Fibroblast of lung (primary cell): ENCODE measurements around the gene THAP7.

ENCODE experiments used
- EZH2 ChIP-seq: IDR thresholded peaks from 2 replicates; pipeline ENCODE4 v1.5.1; 2012; ENCODE audit warnings: low read length, control low read depth, mild to moderate bottlenecking; ENCODE audit errors: missing control alignments
- TF ChIP-seq, protein P1 (sequence below), 2 donors: IDR thresholded peaks in 1 of 2; conservative IDR thresholded peaks in 1 of 2; 1 replicate in 1 of 2; 2 replicates in 1 of 2; pipeline ENCODE4 v1.5.1; 2011 to 2012; ENCODE audit warnings: low read length in 2 of 2, control low read depth in 1 of 2, inconsistent platforms in 1 of 2, low read depth in 1 of 2, mild to moderate bottlenecking in 1 of 2

DNA sequence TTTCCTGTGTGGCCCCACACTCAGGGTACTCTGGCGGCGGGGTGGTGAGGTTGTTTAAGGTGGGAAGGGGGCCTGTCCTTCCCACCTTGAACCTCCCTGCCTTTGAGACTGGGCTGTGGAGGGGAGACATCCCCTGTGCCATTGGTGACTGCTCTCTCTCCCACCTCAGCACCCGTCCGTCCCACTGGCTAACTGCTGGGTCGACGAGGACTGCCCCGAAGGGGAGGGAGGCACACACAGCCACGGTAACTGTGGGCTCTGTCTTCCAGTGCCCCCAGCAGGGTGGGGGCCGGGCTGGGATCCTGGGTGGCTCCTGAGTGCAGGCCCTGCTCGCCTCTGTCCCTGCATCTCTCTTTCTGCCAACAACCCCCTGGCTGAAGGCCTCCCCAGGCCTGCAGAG lies 20.6 kb upstream of the THAP7 start:
- TF ChIP-seq, protein P1, sequence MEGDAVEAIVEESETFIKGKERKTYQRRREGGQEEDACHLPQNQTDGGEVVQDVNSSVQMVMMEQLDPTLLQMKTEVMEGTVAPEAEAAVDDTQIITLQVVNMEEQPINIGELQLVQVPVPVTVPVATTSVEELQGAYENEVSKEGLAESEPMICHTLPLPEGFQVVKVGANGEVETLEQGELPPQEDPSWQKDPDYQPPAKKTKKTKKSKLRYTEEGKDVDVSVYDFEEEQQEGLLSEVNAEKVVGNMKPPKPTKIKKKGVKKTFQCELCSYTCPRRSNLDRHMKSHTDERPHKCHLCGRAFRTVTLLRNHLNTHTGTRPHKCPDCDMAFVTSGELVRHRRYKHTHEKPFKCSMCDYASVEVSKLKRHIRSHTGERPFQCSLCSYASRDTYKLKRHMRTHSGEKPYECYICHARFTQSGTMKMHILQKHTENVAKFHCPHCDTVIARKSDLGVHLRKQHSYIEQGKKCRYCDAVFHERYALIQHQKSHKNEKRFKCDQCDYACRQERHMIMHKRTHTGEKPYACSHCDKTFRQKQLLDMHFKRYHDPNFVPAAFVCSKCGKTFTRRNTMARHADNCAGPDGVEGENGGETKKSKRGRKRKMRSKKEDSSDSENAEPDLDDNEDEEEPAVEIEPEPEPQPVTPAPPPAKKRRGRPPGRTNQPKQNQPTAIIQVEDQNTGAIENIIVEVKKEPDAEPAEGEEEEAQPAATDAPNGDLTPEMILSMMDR (conservative IDR thresholded peaks at IDR 0.05 in 1 of 2, IDR thresholded peaks at IDR 0.05 in 1 of 2; ENCODE audit: low read depth in 1 of 2, low read length in 2 of 2) = no peak
- TF ChIP-seq EZH2 = no peak
